GM19025 (cell line): Measurements from ENCODE around the gene ATP1A1.

ENCODE experiments used
- ATAC-seq: cut with Tn5 transposase; IDR thresholded peaks from one replicate; pipeline ENCODE4 v1.9.1; 2021; ENCODE audit warnings: mild to moderate bottlenecking, low read depth, moderate library complexity; ENCODE audit not compliant: unreplicated experiment

Gene ATP1A1

DNA sequence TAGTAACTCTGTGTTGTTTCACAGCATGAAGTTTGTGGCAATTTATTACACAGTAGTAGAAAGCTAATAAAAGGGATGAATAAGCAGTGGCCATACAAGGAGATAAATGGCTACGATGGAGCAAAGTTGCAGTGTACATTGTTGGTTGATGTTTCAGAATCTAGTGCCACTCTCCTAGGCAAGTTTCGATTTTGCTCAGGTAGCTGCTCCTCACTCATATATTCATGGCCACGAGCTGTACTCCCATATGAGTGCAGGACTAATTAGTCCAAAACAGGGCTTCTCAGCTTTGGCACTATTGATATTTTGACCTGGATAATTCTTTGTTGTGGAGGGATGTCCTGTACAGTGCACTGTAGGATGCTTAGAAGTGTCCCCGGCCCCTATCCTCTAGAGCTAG lies 30.0 kb upstream of the ATP1A1 start:
- no peak for ATAC-seq

DNA sequence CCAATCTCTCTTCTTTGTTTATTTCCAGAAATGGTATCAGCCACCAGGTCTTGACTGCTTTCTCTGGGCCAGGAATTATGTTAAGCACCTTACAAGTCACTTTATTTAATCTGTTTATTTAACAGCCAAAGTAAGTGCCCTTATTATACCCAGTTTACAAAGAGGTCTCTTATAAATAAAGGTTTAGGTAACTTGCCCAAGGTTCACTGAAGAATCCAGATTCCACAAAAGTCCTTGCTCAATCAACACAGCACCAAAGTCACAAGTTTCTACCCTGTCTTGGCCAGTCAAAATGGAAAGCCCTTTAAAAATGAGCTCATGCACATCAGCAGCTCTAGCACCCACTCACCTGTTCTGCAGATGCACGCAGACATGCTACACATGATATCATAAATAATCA lies 28.0 kb upstream of the ATP1A1 start:
- no peak for ATAC-seq

GRCh38 chr1:116345843-116346242 lies 27.2 kb upstream of the ATP1A1 start:
- ATAC-seq = no peak

- no peak for ATAC-seq
Measured at GRCh38 chr1:116346943-116347673, 25.9 kb upstream of the ATP1A1 start.

DNA sequence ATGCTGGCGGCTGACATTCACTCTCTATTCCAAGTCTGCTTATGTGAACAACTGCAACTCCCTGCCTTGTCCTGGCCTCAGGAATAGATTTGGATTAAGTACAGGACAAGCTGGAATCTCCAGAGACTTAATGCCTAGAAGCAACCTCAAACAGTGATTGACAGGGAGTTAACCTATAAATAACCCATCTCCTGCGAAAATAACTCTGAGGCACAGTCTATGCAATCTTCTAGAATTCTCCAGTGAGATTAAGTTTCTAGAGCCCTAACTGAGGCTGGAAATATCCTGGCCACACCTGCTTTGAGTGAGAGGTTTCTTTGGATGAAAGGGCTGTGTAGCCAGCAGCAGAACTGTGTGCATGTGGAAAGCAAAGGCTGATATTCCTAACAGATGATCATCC lies 25.3 kb upstream of the ATP1A1 start:
- no peak for ATAC-seq

- ATAC-seq = no peak
Measured at GRCh38 chr1:116350097-116350645, 22.9 kb upstream of the ATP1A1 start.

- no peak for ATAC-seq
Measured at GRCh38 chr1:116351914-116352313, 21.1 kb upstream of the ATP1A1 start.

- ATAC-seq = peak; percentile 91
Measured at GRCh38 chr1:116352349-116352813, 20.7 kb upstream of the ATP1A1 start.

DNA sequence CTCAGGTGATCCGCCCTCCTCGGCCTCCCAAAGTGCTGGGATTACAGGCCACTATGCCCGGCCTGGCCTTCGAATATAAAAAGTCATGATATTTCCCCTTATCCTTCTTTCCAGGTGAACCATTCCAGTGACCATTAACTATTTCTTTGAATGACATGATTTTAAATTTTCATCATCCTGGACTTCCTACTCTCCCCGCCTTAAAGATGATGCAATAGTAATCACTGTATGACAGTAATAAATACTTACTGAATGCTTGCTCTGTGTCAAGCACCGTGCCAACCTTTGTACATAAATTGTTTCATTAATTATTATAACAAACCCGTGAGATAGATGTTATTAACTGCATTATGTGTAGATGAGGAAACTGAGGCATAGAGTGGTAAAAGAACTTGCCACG lies 19.9 kb upstream of the ATP1A1 start:
- no peak for ATAC-seq

DNA sequence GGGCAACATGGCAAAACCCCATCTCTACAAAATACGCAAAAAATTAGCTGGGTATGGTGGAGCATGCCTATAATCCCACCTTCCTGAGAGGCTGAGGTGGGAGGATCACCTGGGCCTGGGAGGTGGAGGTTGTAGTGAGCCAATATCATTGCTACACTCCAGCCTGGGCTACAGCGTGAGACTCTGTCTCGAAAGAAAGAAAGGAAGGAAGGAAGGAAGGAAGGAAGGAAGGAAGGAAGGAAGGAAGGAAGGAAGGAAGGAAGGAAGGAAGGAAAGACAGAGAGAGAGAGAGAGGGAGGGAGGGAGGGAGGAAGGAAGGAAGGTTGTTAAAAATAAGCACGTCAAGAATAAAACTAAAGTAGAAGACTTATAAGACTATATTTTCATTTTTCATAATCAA lies 17.0 kb upstream of the ATP1A1 start:
- ATAC-seq = no peak

- ATAC-seq = no peak
Measured at GRCh38 chr1:116356673-116357072, 16.4 kb upstream of the ATP1A1 start.

DNA sequence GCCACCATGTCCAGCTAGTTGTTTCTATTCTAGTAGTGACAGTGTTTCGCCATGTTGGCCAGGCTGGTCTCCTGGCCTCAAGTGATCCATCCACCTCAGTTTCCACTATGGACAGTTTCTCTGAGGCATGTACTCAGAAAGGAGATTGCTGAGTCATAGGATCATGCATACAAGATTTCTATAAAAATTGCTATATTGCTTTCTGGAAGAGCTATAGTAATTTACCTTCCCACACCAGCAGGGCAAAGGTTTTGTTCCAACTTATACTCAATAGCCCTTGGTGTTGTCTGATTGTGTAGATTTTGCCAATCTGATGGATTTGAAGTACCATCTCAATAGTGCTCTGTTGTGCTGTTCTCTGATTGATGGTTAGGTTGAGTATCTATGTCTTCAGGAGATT lies 15.6 kb upstream of the ATP1A1 start:
- no peak for ATAC-seq

- no peak for ATAC-seq
Measured at GRCh38 chr1:116359060-116359830, 13.8 kb upstream of the ATP1A1 start.

GRCh38 chr1:116359871-116360270 lies 13.2 kb upstream of the ATP1A1 start:
- no peak for ATAC-seq

DNA sequence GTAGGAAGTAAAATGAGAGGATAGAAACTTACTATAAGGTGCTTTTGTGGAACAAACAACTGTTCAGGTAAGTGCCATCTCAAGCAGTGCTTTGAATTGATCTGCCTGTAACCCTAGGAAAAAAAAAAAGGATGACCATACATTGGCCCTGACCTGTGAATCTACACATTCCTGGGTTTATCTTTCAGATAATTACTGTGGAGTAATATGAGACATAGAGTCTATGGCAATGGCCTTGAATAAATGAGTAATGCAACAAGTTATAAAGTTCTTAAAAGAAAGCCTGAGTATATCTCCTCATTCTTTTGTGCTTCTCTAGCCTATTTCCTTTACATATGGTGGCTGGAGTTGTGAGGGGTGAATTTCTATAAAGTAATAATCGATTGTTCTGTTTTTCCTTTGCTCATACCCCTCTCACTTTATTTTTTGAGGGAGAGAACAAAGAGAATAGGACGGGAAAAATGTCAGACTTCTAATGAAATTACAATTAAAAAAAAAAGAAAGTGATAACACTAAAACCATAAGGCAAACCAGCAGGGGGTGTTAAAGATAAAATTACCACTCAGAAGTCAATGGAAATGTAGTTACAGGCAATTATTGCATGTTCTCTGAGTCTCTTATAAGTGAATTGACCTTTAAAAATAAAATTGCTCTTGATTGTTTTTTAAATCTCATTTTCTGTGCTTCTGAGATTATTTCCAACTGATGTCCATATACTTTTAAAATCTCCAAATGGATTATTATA lies 12.4 kb upstream of the ATP1A1 start:
- no peak for ATAC-seq

DNA sequence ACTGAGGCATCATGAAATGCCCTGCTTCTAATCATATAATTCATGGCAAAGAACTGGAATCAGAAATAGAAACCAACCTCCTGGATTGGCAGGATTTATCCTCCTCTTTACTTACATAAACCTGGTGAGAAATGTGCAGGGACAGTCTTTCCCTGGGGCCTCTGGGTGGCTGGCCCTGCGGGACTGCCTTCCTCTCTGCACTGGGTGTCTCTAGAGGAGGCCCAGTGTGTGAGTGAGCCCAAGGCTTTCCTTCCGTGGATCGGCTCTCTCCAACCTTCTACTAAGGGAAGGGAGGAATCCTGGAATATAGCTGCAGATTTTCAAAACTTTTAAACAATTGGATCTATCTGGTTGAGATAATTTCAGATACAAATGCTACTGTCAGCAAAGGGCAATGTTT lies 11.4 kb upstream of the ATP1A1 start:
- ATAC-seq = no peak

DNA sequence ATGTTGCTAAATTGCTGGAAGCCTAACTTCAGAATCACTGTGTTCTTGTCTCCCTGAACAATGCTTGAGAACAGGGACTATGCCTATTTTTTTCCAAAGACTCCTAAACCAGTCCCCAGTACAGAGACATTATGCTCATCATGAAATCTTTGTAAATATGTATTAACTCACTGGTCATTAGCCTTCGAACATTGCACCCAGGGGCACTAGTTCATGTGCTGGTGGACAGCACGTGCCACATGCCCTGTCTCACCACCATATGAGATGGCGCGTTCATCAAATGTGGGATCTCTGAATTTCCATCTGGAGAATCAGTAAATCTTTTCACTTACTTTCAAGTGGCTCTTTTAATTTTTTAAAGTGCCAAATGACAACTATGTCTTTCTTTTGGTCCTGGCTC lies 11.0 kb upstream of the ATP1A1 start:
- no peak for ATAC-seq

- no peak for ATAC-seq
Measured at GRCh38 chr1:116365353-116365780, 7.7 kb upstream of the ATP1A1 start.

DNA sequence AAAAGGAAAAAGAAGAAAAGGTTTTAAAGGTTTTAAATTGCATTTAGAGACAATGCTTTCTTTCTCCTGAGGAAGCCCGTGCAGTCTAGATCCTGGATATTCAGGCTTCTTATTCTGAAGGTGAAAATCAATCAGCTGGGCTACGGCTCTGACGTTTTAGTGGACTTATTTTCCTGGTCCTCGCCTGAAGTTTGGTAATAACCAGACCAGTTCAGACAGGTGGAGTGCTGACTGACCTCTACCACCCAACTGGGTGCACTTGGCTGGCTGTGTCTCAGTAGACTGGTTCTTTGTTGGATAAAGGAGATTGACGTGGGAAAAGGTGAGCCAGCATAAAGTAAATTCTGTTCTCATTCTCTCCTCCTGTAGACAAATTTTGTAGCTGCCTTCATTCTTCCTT lies 7.2 kb upstream of the ATP1A1 start:
- ATAC-seq = no peak

- ATAC-seq = no peak
Measured at GRCh38 chr1:116367256-116367945, 5.6 kb upstream of the ATP1A1 start.
